Body of pancreas (tissue), 4 donors: Measurements from ENCODE around the gene CDH7. TPM values are rescaled to one million over a fixed set of nuclear protein-coding genes. Genes with fewer than 3 reads are reported as not detected.

Experiments used
- ATAC-seq: fragments of 150-250 bp; one replicate; pipeline ENCODE4 v1.9.1; 2016
- DNase-seq, 4 donors: peaks; one replicate each; pipeline ENCODE4 v3.0.0-alpha.2; 2019
- H3K27ac ChIP-seq, 4 donors: fragments of 200-600 bp; sonication (generic); 1 replicate in 3 of 4; 2 replicates in 1 of 4; pipeline versions ENCODE4 v1.5.1 to v1.6.1; 2016 to 2019; ENCODE audit warnings: mild to moderate bottlenecking in 1 of 4, mixed read lengths in 1 of 4, moderate library complexity in 1 of 4
- H3K27me3 ChIP-seq, 2 donors: fragments of 200-600 bp; sonication (generic); one replicate each; pipeline ENCODE4 v1.6.0; 2016; ENCODE audit warnings: mild to moderate bottlenecking in 1 of 2
- H3K36me3 ChIP-seq, 2 donors: fragments of 200-600 bp; sonication (generic); replicated peaks in 1 of 2; 2 replicates each; pipeline ENCODE4 v1.5.1; 2016; ENCODE audit warnings: low read depth in 2 of 2; ENCODE audit not compliant: insufficient read depth in 1 of 2
- H3K4me1 ChIP-seq: fragments of 200-600 bp; sonication (generic); one replicate; pipeline ENCODE4 v1.6.0; 2016
- H3K4me3 ChIP-seq, 2 donors: fragments of 200-600 bp; sonication (generic); 1 replicate in 1 of 2; 2 replicates in 1 of 2; pipeline ENCODE4 v1.5.1; 2016 to 2019
- H3K9me3 ChIP-seq, 3 donors: fragments of 200-600 bp; sonication (generic); 1 replicate in 2 of 3; 2 replicates in 1 of 3; pipeline ENCODE4 v1.5.1; 2016
- CTCF ChIP-seq, 7 experiments: fragments of 450-650 bp in 4 of 7; fragments of 200-600 bp in 3 of 7; sonication (generic) in 3 of 7; IDR thresholded peaks; one replicate each; pipeline ENCODE4 v1.5.1; 2016 to 2019; ENCODE audit warnings: antibody characterized with exemption in 7 of 7
- POLR2A ChIP-seq, 3 donors: fragments of 450-650 bp; IDR thresholded peaks; one replicate each; pipeline ENCODE4 v1.6.1; 2016; ENCODE audit warnings: antibody characterized with exemption in 3 of 3, mild to moderate bottlenecking in 2 of 3
- WGBS, 2 donors: methylation state at CpG; one replicate each; pipeline ENCODE4 v1.1.5; 2017; 5-methylcytosine and 5-hydroxymethylcytosine counted together
- intact Hi-C: fragments of 100-400 bp; cut with DNase I; formaldehyde crosslinking; loops from one replicate; pipeline ENCODE4 v1.15.1; 2023
- total RNA-seq, 2 donors: library from RNA; depleted of rRNA; stranded (reverse); fragments of >200 nt; gene quantifications; one replicate each; pipeline ENCODE4 v1.1.0, GENCODE V29; 2016

CDH7 gene, protein sequence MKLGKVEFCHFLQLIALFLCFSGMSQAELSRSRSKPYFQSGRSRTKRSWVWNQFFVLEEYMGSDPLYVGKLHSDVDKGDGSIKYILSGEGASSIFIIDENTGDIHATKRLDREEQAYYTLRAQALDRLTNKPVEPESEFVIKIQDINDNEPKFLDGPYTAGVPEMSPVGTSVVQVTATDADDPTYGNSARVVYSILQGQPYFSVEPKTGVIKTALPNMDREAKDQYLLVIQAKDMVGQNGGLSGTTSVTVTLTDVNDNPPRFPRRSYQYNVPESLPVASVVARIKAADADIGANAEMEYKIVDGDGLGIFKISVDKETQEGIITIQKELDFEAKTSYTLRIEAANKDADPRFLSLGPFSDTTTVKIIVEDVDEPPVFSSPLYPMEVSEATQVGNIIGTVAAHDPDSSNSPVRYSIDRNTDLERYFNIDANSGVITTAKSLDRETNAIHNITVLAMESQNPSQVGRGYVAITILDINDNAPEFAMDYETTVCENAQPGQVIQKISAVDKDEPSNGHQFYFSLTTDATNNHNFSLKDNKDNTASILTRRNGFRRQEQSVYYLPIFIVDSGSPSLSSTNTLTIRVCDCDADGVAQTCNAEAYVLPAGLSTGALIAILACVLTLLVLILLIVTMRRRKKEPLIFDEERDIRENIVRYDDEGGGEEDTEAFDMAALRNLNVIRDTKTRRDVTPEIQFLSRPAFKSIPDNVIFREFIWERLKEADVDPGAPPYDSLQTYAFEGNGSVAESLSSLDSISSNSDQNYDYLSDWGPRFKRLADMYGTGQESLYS
- total RNA-seq = not detected

DNA sequence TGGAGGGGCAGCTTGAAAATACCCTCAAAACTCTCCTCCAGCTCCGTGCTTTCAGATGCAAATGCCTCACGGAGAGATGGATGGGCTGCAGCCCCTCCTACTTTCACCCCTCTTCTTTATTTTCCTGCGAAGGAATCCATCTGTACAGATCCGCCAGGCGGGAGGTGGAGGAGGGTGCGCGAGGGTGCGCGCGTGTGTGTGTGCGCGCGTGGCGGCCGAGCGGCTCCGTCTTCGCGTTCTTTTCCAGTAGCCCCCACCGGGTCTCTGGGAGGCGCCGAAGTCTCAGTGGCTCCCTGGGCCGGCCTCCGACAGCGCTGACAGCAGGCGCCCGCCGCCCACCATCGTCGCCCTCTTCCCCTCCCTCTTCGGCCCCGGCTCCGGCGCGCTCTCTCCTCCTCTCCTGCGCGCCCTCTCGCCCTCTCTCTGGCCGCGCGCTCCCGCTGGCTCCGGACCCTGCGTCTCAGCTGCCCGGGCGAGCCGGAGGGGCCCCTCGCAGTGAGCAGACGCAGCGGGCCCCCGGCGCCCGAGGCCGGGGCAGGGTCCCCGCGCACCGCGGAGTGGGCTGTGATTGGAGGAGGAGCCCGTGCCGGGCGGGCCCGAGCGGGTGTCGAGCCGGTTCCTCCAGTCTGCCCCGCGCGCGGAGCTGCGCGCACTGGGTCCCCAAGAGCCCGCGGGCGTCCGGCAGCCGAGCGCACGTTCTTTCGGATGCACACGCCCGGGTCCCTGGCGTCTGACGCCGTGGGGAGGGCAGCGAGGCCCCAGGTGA, at the start of gene CDH7:
Gene CDH7 (plus strand): TSS at position 624 of the 766 bp plus-strand sequence. CDS start 11,831 bp downstream, outside the sequence.
- Histone ChIP-seq H3K4me1 (peaks cover 15% of the 10 kb centered on the region), H3K9me3 (no peaks in the 10 kb centered on the region), H3K27me3 (no peaks in the 10 kb centered on the region), H3K36me3 (no peaks in the 10 kb centered on the region), H3K4me3 (no peak within 1 kb of the TSS), H3K27ac (no peak within 1 kb of the TSS)
- 0 to 1% methylated on average over 28 to 79 of the region's 85 CpGs for WGBS, 2 donors
- intact Hi-C loops = no loop called here
- TF ChIP-seq CTCF (IDR thresholded peaks at IDR 0.05) (no peak), POLR2A (IDR thresholded peaks at IDR 0.05) (no peak)
- ATAC-seq = no peak
- no peak for DNase-seq

GRCh38 chr18:65704046-65704445, 46.8 kb upstream of the CDH7 start:
- DNase-seq (no peak), ATAC-seq (no peak)
- intact Hi-C loops = no loop called here
- Histone ChIP-seq H3K27me3 (no peaks in the 10 kb centered on the region), H3K4me1 (no peaks in the 10 kb centered on the region), H3K4me3 (no peak overlapping the region), H3K9me3 (no peaks in the 10 kb centered on the region), H3K27ac (no peak overlapping the region), H3K36me3 (no peaks in the 10 kb centered on the region)
- no peak for TF ChIP-seq POLR2A (IDR thresholded peaks at IDR 0.05)
- no peak for TF ChIP-seq CTCF (IDR thresholded peaks at IDR 0.05)
- WGBS, 2 donors = 68 to 79% methylated on average over 1 of the region's 1 CpG

- no peak for TF ChIP-seq POLR2A (IDR thresholded peaks at IDR 0.05)
- TF ChIP-seq CTCF (IDR thresholded peaks at IDR 0.05) = no peak
- Histone ChIP-seq H3K27me3 (no peaks in the 10 kb centered on the region), H3K4me3 (no peak overlapping the region), H3K9me3 (no peaks in the 10 kb centered on the region), H3K36me3 (no peaks in the 10 kb centered on the region), H3K4me1 (no peaks in the 10 kb centered on the region), H3K27ac (no peak overlapping the region)
- WGBS, 2 donors = 77 to 83% methylated on average over 1 of the region's 1 CpG
- DNase-seq (no peak), ATAC-seq (no peak)
- intact Hi-C loops = no loop called here
Observed at GRCh38 chr18:65706646-65707045, 44.2 kb upstream of the CDH7 start.

DNA sequence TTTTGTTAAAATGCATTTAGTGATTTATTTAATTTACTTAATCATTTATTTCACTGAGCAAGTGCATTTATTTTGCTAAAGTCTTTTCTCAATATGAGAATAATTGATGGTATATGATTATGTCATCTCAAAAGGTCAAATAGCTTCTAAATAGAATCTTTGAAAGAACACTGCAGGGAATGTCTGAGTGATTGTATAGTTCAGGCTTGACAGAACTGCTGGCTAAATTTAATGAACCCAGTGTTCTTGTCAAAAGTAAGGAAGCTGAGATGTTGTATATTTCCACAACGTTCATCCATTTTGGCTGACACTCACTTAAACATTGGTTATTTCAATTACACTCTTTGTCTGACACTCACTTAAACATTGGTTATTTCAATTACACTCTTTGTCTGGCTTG, 39.3 kb upstream of the CDH7 start:
- H3K27ac ChIP-seq = no peak overlapping the region
- 23 to 24% methylated on average over 1 of the region's 1 CpG for WGBS, 2 donors
- no peaks in the 10 kb centered on the region for H3K36me3 ChIP-seq
- H3K4me1 ChIP-seq = no peaks in the 10 kb centered on the region
- H3K4me3 ChIP-seq = no peak overlapping the region
- no peaks in the 10 kb centered on the region for H3K9me3 ChIP-seq
- intact Hi-C loops = no loop called here
- ATAC-seq = no peak
- no peaks in the 10 kb centered on the region for H3K27me3 ChIP-seq
- TF ChIP-seq CTCF (IDR thresholded peaks at IDR 0.05) = no peak
- no peak for TF ChIP-seq POLR2A (IDR thresholded peaks at IDR 0.05)
- no peak for DNase-seq
